Measurements from ENCODE around the gene SLC5A1. TPM values are rescaled to one million over a fixed set of nuclear protein-coding genes. Genes with fewer than 3 reads are reported as not detected.
"Not testable (repeated sequence)": the region's sequence is repeated elsewhere in the genome, so short reads cannot be mapped to it uniquely, and the experiment has no call there.

SLC5A1 gene
- total and polyA plus RNA-seq, 2 donors (not counting 1 experiment from before 2014, with no cell fraction given), result not detected

- H2AFZ ChIP-seq (ENCODE audit: insufficient read depth, low read depth, low read length, poor library complexity, severe bottlenecking), result no peak overlapping the region
- ChIA-PET CTCF (no interaction called here), POLR2A (no interaction called here)
- H3K4me2 ChIP-seq (replicated peaks; ENCODE audit: low read depth, low read length, poor library complexity, severe bottlenecking), result no peak overlapping the region
- H3K27me3 ChIP-seq (replicated peaks in 1 of 4; ENCODE audit: control extremely low read depth in 1 of 4, control insufficient read depth in 3 of 4, insufficient read depth in 4 of 4, low read length in 3 of 4), result no peaks in the 10 kb centered on the region
- H3K27ac ChIP-seq (ENCODE audit: low read length in 2 of 2), result no peak overlapping the region
- no peak overlapping the region for H3K4me3 ChIP-seq (ENCODE audit: control extremely low read depth in 1 of 5, extremely low read depth in 1 of 5, insufficient read depth in 1 of 5, low read depth in 2 of 5, low read length in 4 of 5)
- no peak for ATAC-seq (ENCODE audit: low read depth)
- Mint-ChIP-seq H3K27ac (peak overlapping the region; percentile 12), H3K9me3 (ENCODE audit: insufficient read depth) (peaks cover 6% of the 10 kb centered on the region), H3K4me1 (peaks cover 18% of the 10 kb centered on the region), H3K27me3 (no peaks in the 10 kb centered on the region), H3K4me3 (no peak overlapping the region)
- H3K4me1 ChIP-seq (ENCODE audit: control insufficient read depth in 2 of 2, insufficient read depth in 2 of 2, low read length in 2 of 2), result peaks cover 13 to 15% of the 10 kb centered on the region in 2 donors
- H4K20me1 ChIP-seq (ENCODE audit: control insufficient read depth, insufficient read depth, low read length, poor library complexity, severe bottlenecking), result no peaks in the 10 kb centered on the region
- no peaks in the 10 kb centered on the region for H3K79me2 ChIP-seq (ENCODE audit: control insufficient read depth, insufficient read depth, low read length)
- intact Hi-C loops (cut with micrococcal nuclease), result no loop called here
- DNase-seq, result no peak
- no peak overlapping the region for H3K9ac ChIP-seq (ENCODE audit: low read length)
- H3K9me3 ChIP-seq (ENCODE audit: control extremely low read depth in 1 of 3, control insufficient read depth in 2 of 3, insufficient read depth in 1 of 3, low read length in 2 of 3), result peaks cover 0 to 17% (median 4%) of the 10 kb centered on the region in 3 donors
- TF ChIP-seq, protein P1, sequence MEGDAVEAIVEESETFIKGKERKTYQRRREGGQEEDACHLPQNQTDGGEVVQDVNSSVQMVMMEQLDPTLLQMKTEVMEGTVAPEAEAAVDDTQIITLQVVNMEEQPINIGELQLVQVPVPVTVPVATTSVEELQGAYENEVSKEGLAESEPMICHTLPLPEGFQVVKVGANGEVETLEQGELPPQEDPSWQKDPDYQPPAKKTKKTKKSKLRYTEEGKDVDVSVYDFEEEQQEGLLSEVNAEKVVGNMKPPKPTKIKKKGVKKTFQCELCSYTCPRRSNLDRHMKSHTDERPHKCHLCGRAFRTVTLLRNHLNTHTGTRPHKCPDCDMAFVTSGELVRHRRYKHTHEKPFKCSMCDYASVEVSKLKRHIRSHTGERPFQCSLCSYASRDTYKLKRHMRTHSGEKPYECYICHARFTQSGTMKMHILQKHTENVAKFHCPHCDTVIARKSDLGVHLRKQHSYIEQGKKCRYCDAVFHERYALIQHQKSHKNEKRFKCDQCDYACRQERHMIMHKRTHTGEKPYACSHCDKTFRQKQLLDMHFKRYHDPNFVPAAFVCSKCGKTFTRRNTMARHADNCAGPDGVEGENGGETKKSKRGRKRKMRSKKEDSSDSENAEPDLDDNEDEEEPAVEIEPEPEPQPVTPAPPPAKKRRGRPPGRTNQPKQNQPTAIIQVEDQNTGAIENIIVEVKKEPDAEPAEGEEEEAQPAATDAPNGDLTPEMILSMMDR (IDR thresholded peaks at IDR 0.05), result no peak
- H3K36me3 ChIP-seq (replicated peaks in 1 of 2; ENCODE audit: control extremely low read depth in 1 of 2, control insufficient read depth in 1 of 2, extremely low read depth in 1 of 2, insufficient read depth in 2 of 2, low read length in 1 of 2), result no peaks in the 10 kb centered on the region
These were observed 99.5 kb downstream of the SLC5A1 start for GRCh38 chr22:32142600-32142999.

DNA sequence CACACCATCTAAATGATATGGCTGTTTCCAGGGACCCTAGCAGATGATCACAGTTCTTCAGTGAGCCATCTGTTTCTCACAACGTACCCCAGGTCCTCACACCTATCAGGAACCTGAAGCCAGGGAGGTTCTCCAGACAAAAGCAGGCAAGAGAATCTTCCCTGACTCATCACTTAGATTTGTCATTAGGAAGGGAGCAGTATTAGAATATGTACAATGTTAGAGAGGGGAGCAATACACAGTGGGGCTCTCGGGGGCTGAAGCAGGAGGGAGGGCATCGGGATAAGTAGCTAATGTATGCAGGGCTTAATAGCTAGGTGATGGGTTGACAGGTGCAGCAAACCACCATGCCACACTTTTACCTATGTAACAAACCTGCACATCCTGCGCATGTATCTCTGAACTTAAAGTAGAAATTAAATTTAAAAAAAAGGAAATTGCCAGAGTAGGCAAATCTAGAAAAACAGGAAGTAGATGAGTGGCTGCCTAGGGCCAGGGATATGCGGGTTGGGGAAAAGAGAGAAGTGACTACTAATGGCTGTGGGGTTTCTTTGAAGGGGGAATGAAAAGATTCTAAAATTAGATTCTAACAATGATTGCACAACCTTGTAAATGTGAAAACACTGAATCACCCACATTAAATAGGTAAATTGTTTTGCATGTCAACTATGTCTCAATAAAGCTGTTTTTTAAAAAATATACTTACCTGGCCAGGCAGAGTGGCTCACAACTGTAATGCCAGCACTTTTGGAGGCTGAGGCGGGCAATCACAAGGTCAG lies 101.6 kb downstream of the SLC5A1 start:
- CTCF ChIA-PET, result no interaction called here

DNA sequence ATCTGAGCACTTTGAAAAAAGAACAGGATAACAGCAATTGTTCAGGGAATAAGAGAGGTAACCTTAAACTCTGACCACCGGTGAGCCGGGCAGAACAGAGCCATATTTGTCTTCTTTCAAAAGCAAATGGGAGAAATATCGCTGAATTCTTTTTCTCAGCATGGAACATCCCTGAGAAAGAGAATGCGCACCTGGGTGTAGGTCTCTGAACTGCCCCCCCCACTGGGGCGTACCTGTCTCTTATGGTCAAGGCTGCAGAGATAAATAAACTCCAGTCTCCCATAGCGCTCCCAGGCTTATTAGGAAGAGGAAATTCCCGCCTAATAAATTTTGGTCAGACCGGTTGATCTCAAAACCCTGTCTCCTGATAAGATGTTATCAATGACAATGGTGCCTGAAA lies 104.1 kb downstream of the SLC5A1 start:
- peaks cover 20% of the 10 kb centered on the region for H3K4me1 Mint-ChIP-seq

More for the DNA sequence above, 101.6 kb downstream of the SLC5A1 start:
- no peak overlapping the region for H2AFZ ChIP-seq (ENCODE audit: insufficient read depth, low read depth, low read length, poor library complexity, severe bottlenecking)
- no peak overlapping the region for H3K9ac ChIP-seq (ENCODE audit: low read length)
- no peak overlapping the region for H3K27ac ChIP-seq (ENCODE audit: low read length in 2 of 2)
- ATAC-seq (ENCODE audit: low read depth) (peak; percentile 80), DNase-seq (peak; percentile 73)
- Mint-ChIP-seq H3K27ac (peak overlapping the region; percentile 53), H3K27me3 (no peaks in the 10 kb centered on the region), H3K9me3 (ENCODE audit: insufficient read depth) (peaks cover 3% of the 10 kb centered on the region), H3K4me3 (peak overlapping the region; percentile 1), H3K4me1 (peaks cover 20% of the 10 kb centered on the region)
- TF ChIP-seq, protein P1 (IDR thresholded peaks at IDR 0.05), result no peak
- no peak for TF ChIP-seq EZH2 (IDR thresholded peaks at IDR 0.05; ENCODE audit: borderline replicate concordance, insufficient read depth, low read depth, low read length, poor library complexity, severe bottlenecking)
- 100% methylated on average over 1 of the region's 6 CpGs for WGBS (ENCODE audit: insufficient coverage)
- H3K79me2 ChIP-seq (ENCODE audit: control insufficient read depth, insufficient read depth, low read length), result no peaks in the 10 kb centered on the region
- intact Hi-C loops (cut with micrococcal nuclease), result no loop called here
- H3K9me3 ChIP-seq (ENCODE audit: control extremely low read depth in 1 of 3, control insufficient read depth in 2 of 3, insufficient read depth in 1 of 3, low read length in 2 of 3), result peaks cover 0 to 21% (median 4%) of the 10 kb centered on the region in 3 donors
- POLR2A ChIA-PET, result no interaction called here
- no peaks in the 10 kb centered on the region for H3K36me3 ChIP-seq (replicated peaks in 1 of 2; ENCODE audit: control extremely low read depth in 1 of 2, control insufficient read depth in 1 of 2, extremely low read depth in 1 of 2, insufficient read depth in 2 of 2, low read length in 1 of 2)
- H3K4me3 ChIP-seq (ENCODE audit: control extremely low read depth in 1 of 5, extremely low read depth in 1 of 5, insufficient read depth in 1 of 5, low read depth in 2 of 5, low read length in 4 of 5), result no peak overlapping the region
- H3K4me2 ChIP-seq (replicated peaks; ENCODE audit: low read depth, low read length, poor library complexity, severe bottlenecking), result peak overlapping the region; percentile 24
- no peaks in the 10 kb centered on the region for H3K27me3 ChIP-seq (replicated peaks in 1 of 4; ENCODE audit: control extremely low read depth in 1 of 4, control insufficient read depth in 3 of 4, insufficient read depth in 4 of 4, low read length in 3 of 4)
- H4K20me1 ChIP-seq (ENCODE audit: control insufficient read depth, insufficient read depth, low read length, poor library complexity, severe bottlenecking), result no peaks in the 10 kb centered on the region
- peaks cover 18 to 19% of the 10 kb centered on the region in 2 donors for H3K4me1 ChIP-seq (ENCODE audit: control insufficient read depth in 2 of 2, insufficient read depth in 2 of 2, low read length in 2 of 2)

More for the DNA sequence above, 104.1 kb downstream of the SLC5A1 start:
- H3K27me3 ChIP-seq (replicated peaks in 1 of 4; ENCODE audit: control extremely low read depth in 1 of 4, control insufficient read depth in 3 of 4, insufficient read depth in 4 of 4, low read length in 3 of 4); H3K27ac ChIP-seq (ENCODE audit: low read length in 2 of 2); DNase-seq; H3K79me2 ChIP-seq (ENCODE audit: control insufficient read depth, insufficient read depth, low read length); H3K36me3 ChIP-seq (replicated peaks in 1 of 2; ENCODE audit: control extremely low read depth in 1 of 2, control insufficient read depth in 1 of 2, extremely low read depth in 1 of 2, insufficient read depth in 2 of 2, low read length in 1 of 2); ATAC-seq (ENCODE audit: low read depth); CTCF ChIA-PET; H3K4me3 Mint-ChIP-seq; H3K27ac Mint-ChIP-seq; H3K4me3 ChIP-seq (ENCODE audit: control extremely low read depth in 1 of 5, extremely low read depth in 1 of 5, insufficient read depth in 1 of 5, low read depth in 2 of 5, low read length in 4 of 5); intact Hi-C loops (cut with micrococcal nuclease); H3K27me3 Mint-ChIP-seq; H3K9ac ChIP-seq (ENCODE audit: low read length); H2AFZ ChIP-seq (ENCODE audit: insufficient read depth, low read depth, low read length, poor library complexity, severe bottlenecking); POLR2A ChIA-PET; H4K20me1 ChIP-seq (ENCODE audit: control insufficient read depth, insufficient read depth, low read length, poor library complexity, severe bottlenecking); H3K4me2 ChIP-seq (replicated peaks; ENCODE audit: low read depth, low read length, poor library complexity, severe bottlenecking); H3K9me3 Mint-ChIP-seq (ENCODE audit: insufficient read depth): not testable (repeated sequence)
- 82% methylated on average over 3 of the region's 8 CpGs for WGBS (ENCODE audit: insufficient coverage)
- H3K4me1 ChIP-seq (ENCODE audit: control insufficient read depth in 2 of 2, insufficient read depth in 2 of 2, low read length in 2 of 2), result peaks cover 18 to 19% of the 10 kb centered on the region in 2 donors
- peaks cover 0 to 21% (median 4%) of the 10 kb centered on the region in 3 donors for H3K9me3 ChIP-seq (ENCODE audit: control extremely low read depth in 1 of 3, control insufficient read depth in 2 of 3, insufficient read depth in 1 of 3, low read length in 2 of 3)
